Esophagus squamous epithelium (tissue), 5 donors: ENCODE measurements around the gene CNBP. TPM values are rescaled to one million over a fixed set of nuclear protein-coding genes. Genes with fewer than 3 reads are reported as not detected.

Experiments used
- DNase-seq: peaks from one replicate; lab custom pipeline; 2025; lab: John Stamatoyannopoulos, UW
- H3K27ac ChIP-seq, 4 donors: fragments of 200-600 bp; sonication (generic); one replicate each; pipeline ENCODE4 v1.5.1; 2016 to 2019; ENCODE audit warnings: mild to moderate bottlenecking in 1 of 4
- H3K27me3 ChIP-seq, 4 donors: fragments of 200-600 bp; sonication (generic); 1 replicate in 3 of 4; 2 replicates in 1 of 4; pipeline versions ENCODE4 v1.5.1 to v1.6.0; 2017 to 2021; ENCODE audit warnings: antibody characterized with exemption in 1 of 4
- H3K36me3 ChIP-seq, 3 donors: fragments of 200-600 bp; sonication (generic); one replicate each; pipeline ENCODE4 v1.5.1; 2016 to 2019
- H3K4me1 ChIP-seq, 3 donors: fragments of 200-600 bp; sonication (generic); one replicate each; pipeline ENCODE4 v1.5.1; 2017 to 2019
- H3K4me3 ChIP-seq, 4 donors: fragments of 200-600 bp; sonication (generic); 1 replicate in 3 of 4; 2 replicates in 1 of 4; pipeline ENCODE4 v1.5.1; 2016 to 2019; ENCODE audit warnings: mild to moderate bottlenecking in 2 of 4, moderate library complexity in 1 of 4
- H3K9me3 ChIP-seq, 3 donors: fragments of 200-600 bp; sonication (generic); one replicate each; pipeline ENCODE4 v1.5.1; 2016 to 2019
- CTCF ChIP-seq, 6 experiments: fragments of 450-650 bp in 4 of 6; fragments of 200-600 bp in 2 of 6; sonication (generic) in 2 of 6; IDR thresholded peaks; one replicate each; pipeline ENCODE4 v1.5.1; 2016 to 2019; ENCODE audit warnings: antibody characterized with exemption in 6 of 6, mild to moderate bottlenecking in 4 of 6, moderate library complexity in 4 of 6
- POLR2A ChIP-seq, 4 donors: fragments of 450-650 bp; IDR thresholded peaks; one replicate each; pipeline ENCODE4 v1.6.1; 2017; ENCODE audit warnings: antibody characterized with exemption in 4 of 4, mild to moderate bottlenecking in 4 of 4, moderate library complexity in 3 of 4
- WGBS, 2 donors: methylation state at CpG; one replicate each; pipeline ENCODE4 v1.1.5; 2018; 5-methylcytosine and 5-hydroxymethylcytosine counted together
- intact Hi-C: fragments of 100-400 bp; cut with DNase I; formaldehyde crosslinking; loops from one replicate; pipeline ENCODE4 v1.15.0; 2022
- total RNA-seq, 4 donors: library from RNA; depleted of rRNA; stranded (reverse); fragments of >200 nt; gene quantifications; one replicate each; pipeline ENCODE4 v1.1.0, GENCODE V29; 2016
- donor health status: DM: yes; HTN: yes; CAD: no.

The CNBP gene
- total RNA-seq, 4 donors from 2014 or later = 209 to 435 (median 293) TPM

DNA sequence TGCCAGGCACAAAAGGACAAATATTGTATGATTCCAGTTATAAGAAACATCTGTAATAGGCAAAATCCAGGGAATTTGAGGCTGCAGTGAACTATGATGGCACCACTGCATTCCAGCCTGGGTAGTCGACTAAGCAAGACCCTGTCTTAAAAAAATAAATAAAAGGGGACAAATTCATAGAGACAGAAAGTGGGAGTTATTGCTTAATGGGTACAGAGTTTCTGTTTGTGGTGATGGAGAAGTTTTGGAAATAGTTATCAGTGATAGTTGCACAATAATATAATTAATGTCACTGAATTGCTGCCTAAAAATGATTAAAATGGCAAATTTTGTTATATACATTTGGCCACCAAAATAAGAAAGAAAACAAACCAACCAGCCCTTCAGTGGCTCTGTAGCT is 27.6 kb upstream of the CNBP start:
- Histone ChIP-seq H3K4me3 (no peak overlapping the region), H3K36me3 (no peaks in the 10 kb centered on the region), H3K9me3 (no peaks in the 10 kb centered on the region), H3K4me1 (peaks cover 10 to 24% (median 16%) of the 10 kb centered on the region in 3 donors), H3K27me3 (no peaks in the 10 kb centered on the region), H3K27ac (peak overlapping the region; percentile 56 to 78 (median 75))
- intact Hi-C loops = no loop called here
- 50 to 70% methylated on average over 1 of the region's 1 CpG for WGBS, 2 donors
- no peak for TF ChIP-seq CTCF (IDR thresholded peaks at IDR 0.05)
- TF ChIP-seq POLR2A (IDR thresholded peaks at IDR 0.05) = no peak
- DNase-seq = no peak

DNA sequence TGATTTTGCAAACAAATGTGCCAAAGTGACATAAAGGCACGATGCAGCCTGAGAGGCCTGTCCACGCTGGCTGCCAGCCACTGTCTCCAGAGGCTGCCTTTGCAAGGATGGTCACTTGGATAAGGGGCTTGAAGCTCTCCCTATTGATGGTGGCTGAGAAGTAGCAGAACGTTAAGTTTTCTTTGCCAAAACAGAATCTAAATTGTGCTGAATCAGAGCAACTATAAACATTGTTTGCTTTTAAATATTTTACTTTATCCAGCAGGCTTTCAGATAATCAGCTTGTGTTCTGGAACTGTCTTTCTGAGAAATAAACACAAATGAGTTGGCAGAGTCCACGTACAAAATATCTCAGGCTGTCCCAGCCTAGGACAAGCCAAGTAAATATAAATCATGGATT is 23.8 kb upstream of the CNBP start:
- DNase-seq = no peak
- Histone ChIP-seq H3K27ac (peak overlapping the region in 2 of 4 donors; percentile 21 to 67), H3K27me3 (no peaks in the 10 kb centered on the region), H3K4me1 (peaks cover 10 to 22% (median 16%) of the 10 kb centered on the region in 3 donors), H3K36me3 (no peaks in the 10 kb centered on the region), H3K4me3 (no peak overlapping the region), H3K9me3 (no peaks in the 10 kb centered on the region)
- TF ChIP-seq CTCF (IDR thresholded peaks at IDR 0.05) = no peak
- no peak for TF ChIP-seq POLR2A (IDR thresholded peaks at IDR 0.05)
- WGBS, 2 donors = 61 to 62% methylated on average over 4 of the region's 4 CpGs
- intact Hi-C loops = no loop called here

GRCh38 chr3:129205109-129205832 is 21.6 kb upstream of the CNBP start:
- DNase-seq = no peak
- H3K36me3 ChIP-seq = no peaks in the 10 kb centered on the region
- H3K9me3 ChIP-seq = no peaks in the 10 kb centered on the region
- TF ChIP-seq POLR2A (IDR thresholded peaks at IDR 0.05) (no peak), CTCF (IDR thresholded peaks at IDR 0.05) (no peak)
- no peak overlapping the region for H3K4me3 ChIP-seq
- WGBS, 2 donors = 25 to 65% methylated on average over 2 to 6 of the region's 8 CpGs
- intact Hi-C loops = no loop called here
- no peaks in the 10 kb centered on the region for H3K27me3 ChIP-seq
- no peak overlapping the region for H3K27ac ChIP-seq
- H3K4me1 ChIP-seq = peaks cover 0 to 6% (median 3%) of the 10 kb centered on the region in 3 donors

DNA sequence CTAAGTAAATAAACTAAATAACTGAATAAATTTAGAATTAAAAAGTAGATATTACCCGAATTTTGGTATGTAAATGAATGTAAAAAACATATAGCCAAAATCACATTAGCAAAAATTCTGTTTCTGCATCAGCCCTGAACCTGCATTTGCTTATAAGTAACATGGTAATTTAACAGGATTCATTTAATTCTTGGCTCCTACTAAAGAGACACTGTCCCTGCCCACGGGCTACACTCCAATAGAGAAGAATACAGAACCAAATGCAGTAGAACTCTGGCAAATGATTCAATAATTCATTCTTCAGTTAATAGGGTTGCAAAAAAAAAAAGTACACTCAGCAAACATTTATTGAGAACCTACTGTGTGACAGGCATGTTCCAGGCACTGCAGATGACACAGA is 20.8 kb upstream of the CNBP start:
- Histone ChIP-seq H3K27me3 (no peaks in the 10 kb centered on the region), H3K27ac (no peak overlapping the region), H3K4me1 (peaks cover 0 to 6% (median 3%) of the 10 kb centered on the region in 3 donors), H3K36me3 (no peaks in the 10 kb centered on the region), H3K9me3 (no peaks in the 10 kb centered on the region), H3K4me3 (no peak overlapping the region)
- 62 to 68% methylated on average over 2 of the region's 2 CpGs for WGBS, 2 donors
- DNase-seq = no peak
- no peak for TF ChIP-seq POLR2A (IDR thresholded peaks at IDR 0.05)
- TF ChIP-seq CTCF (IDR thresholded peaks at IDR 0.05) = no peak
- intact Hi-C loops = no loop called here

GRCh38 chr3:129199366-129199765 is 15.7 kb upstream of the CNBP start:
- H3K27me3 ChIP-seq = no peaks in the 10 kb centered on the region
- no peaks in the 10 kb centered on the region for H3K9me3 ChIP-seq
- H3K36me3 ChIP-seq = no peaks in the 10 kb centered on the region
- H3K27ac ChIP-seq = no peak overlapping the region
- DNase-seq = no peak
- WGBS, 2 donors = 79 to 87% methylated on average over 8 of the region's 8 CpGs
- peaks cover 26 to 34% (median 27%) of the 10 kb centered on the region in 3 donors for H3K4me1 ChIP-seq
- H3K4me3 ChIP-seq = no peak overlapping the region
- intact Hi-C loops = no loop called here
- TF ChIP-seq POLR2A (IDR thresholded peaks at IDR 0.05) (no peak), CTCF (IDR thresholded peaks at IDR 0.05) (no peak)
